RWPE1 (cell line): Measurements from ENCODE around the gene MPV17L2.
"Not testable (repeated sequence)": the region's sequence is repeated elsewhere in the genome, so short reads cannot be mapped to it uniquely, and the experiment has no call there.

Source experiments
- CTCF ChIA-PET: fragments of 350-600 bp; sonication (Branson Sonifier 250); formaldehyde crosslinking; extraction: SDS; loops from one replicate; lab custom pipeline; 2021; lab: Yijun Ruan, JAX
- POLR2A ChIA-PET: fragments of 400-600 bp; formaldehyde crosslinking; extraction: SDS; loops from one replicate; lab custom pipeline; 2020; ENCODE audit warnings: antibody characterized with exemption; ENCODE audit not compliant: low non-redundant PET; lab: Yijun Ruan, JAX
- DNase-seq: peaks from one replicate; pipeline ENCODE4 v3.0.0; 2012; ENCODE audit warnings: low spot score
- H3K27ac ChIP-seq: fragments of 450-650 bp; 2 replicates; pipeline ENCODE4 v1.5.1; 2017
- TF ChIP-seq, protein P1 (sequence below): fragments of 450-650 bp; conservative IDR thresholded peaks from 2 replicates; pipeline ENCODE4 v1.5.1; 2017; ENCODE audit warnings: low read depth, mild to moderate bottlenecking

The MPV17L2 gene

DNA sequence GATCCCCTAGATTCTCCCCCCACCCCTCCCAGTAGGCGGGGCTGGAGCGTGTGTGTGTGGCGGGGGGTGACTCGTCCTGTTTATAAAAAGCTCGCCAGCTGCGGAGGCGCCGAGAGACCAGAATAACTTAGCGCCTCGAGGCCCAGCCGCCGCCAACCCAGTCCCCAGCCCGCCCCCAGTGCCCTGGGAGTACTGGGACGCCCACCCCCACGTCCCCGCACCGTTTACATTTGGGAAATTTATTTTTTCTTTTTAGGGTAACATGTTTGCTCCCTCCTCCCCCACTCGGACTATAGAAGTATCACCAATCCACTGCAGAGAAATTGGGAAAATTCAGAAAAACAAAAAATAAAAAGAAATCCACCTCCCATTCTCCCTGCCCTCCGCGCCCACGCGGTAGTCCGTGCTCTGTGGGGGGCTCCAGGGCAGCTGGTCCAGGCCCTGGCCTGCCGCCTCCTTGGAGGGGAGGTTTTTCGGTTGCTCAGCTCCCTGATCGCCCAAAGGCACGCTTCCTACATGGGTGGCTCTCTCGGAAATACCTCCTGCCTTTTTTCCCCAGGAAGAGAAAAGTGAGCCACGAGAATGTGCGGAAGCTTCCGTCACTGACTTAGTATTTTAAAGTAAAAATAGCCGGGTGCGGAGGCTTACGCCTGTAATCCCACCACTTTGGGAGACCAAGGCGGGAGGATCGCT, 12.3 kb downstream of the MPV17L2 start:
- peak overlapping the region; percentile 92 for H3K27ac ChIP-seq
- TF ChIP-seq, protein P1, sequence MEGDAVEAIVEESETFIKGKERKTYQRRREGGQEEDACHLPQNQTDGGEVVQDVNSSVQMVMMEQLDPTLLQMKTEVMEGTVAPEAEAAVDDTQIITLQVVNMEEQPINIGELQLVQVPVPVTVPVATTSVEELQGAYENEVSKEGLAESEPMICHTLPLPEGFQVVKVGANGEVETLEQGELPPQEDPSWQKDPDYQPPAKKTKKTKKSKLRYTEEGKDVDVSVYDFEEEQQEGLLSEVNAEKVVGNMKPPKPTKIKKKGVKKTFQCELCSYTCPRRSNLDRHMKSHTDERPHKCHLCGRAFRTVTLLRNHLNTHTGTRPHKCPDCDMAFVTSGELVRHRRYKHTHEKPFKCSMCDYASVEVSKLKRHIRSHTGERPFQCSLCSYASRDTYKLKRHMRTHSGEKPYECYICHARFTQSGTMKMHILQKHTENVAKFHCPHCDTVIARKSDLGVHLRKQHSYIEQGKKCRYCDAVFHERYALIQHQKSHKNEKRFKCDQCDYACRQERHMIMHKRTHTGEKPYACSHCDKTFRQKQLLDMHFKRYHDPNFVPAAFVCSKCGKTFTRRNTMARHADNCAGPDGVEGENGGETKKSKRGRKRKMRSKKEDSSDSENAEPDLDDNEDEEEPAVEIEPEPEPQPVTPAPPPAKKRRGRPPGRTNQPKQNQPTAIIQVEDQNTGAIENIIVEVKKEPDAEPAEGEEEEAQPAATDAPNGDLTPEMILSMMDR: no peak
- peak; percentile 59 for DNase-seq
- ChIA-PET CTCF (interaction anchor here (0.6 to 2.6 kb wide), 3 partner anchors 13 to 47 kb away, joined by 3 to 13 read pairs (median 5); no protein-coding TSS in a partner anchor), POLR2A (interaction anchor here (0.9 kb wide), 1 partner anchor 96 kb away, joined by 3 read pairs; no protein-coding TSS in a partner anchor)

DNA sequence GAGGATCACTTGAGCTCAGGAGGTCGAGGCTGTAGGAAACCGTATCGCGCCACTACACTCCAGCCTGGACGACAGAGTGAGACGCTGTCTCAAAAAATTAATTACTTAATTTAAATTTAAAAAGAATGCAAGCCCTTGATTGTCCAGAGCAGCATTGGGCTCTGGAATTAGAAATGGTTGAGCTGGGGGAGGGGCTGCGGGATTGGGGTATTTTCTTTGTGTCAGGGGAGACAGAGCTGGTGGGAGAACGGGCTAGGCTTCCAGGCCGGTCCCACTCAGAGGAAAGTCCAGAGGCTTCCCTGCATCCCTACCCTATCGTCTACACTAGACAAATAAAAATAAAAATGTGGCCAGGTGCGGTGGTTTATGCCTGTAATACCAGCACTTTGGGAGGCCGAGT, 13.0 kb downstream of the MPV17L2 start:
- POLR2A ChIA-PET: interaction anchor here (0.9 kb wide), 1 partner anchor 97 kb away, joined by 3 read pairs; no protein-coding TSS in a partner anchor
- H3K27ac ChIP-seq: peak overlapping the region; percentile 92
- CTCF ChIA-PET: interaction anchor here (0.6 to 2.6 kb wide), 3 partner anchors 14 to 46 kb away, joined by 3 to 13 read pairs (median 5); no protein-coding TSS in a partner anchor
- TF ChIP-seq, protein P1: no peak
- DNase-seq: no peak

DNA sequence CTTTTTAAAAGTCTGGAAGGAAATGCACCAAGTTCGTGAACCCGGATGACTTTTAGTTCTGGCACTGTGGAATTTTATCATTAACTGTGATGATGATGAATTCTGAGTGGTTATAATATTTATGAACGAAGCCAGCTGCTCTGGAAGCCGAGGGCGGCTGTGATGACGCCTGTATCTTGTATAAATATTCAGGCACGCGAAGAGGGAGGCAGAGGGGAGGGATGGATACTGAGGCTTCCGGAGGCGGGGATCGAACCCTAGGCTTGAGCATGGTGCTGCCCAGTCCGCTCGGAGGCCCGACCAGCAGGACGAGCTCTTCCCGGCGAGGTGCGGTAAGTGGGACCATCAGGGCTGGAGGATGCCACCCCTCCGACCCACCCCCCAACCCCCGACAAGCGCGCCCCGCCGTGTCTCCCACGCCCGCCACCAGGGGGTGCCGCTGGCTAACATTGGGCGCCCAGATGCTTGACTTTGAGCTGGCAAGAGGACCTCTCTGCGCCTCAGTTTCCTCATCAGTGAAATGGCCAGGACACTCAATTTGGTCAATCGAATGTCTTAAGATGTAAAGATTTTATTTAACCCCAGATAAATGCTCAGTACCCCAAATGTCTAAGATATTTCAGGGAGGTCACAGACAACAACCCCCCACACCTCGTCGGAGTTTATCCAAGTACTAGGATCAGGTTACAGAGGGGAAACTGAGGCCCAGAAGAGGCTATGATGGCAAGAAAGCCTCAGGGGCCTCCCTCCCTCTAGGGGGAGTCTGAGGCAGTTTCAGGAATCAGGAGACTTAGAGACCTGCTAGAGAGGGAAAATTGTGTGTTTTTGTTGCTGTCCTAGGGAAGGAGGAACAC, 15.3 kb downstream of the MPV17L2 start:
- POLR2A ChIA-PET: no interaction called here
- DNase-seq: no peak
- CTCF ChIA-PET: interaction anchor here (0.5 to 1.3 kb wide), 11 partner anchors 12 to 1065 kb away, joined by 3 to 14 read pairs (median 4); partner anchors contain the start of gene TM6SF2
- no peak overlapping the region for H3K27ac ChIP-seq
- TF ChIP-seq, protein P1: peak; percentile 75

DNA sequence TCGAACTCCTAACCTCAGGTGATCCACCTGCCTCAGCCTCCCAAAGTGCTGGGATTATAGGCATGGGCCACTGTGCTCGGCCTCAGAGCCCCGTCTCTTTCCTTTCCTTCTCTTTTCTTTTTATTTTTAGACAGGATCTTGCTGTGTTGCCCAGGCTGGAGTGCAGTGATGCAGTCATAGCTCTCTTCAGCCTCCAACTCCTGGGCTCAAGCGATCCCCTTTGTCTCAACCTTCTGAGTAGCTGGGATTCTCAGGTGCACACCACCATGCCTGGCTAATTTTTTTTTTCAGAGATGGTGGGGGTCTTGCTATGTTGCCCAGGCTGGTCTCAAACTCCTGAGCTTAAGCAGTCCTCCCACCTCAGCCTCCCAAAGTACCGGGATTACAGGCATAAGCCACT, 16.9 kb downstream of the MPV17L2 start:
- DNase-seq, POLR2A ChIA-PET: not testable (repeated sequence)
- CTCF ChIA-PET: interaction anchor here (1.5 kb wide), 2 partner anchors 42 to 43 kb away, joined by 4 to 14 read pairs; no protein-coding TSS in a partner anchor

DNA sequence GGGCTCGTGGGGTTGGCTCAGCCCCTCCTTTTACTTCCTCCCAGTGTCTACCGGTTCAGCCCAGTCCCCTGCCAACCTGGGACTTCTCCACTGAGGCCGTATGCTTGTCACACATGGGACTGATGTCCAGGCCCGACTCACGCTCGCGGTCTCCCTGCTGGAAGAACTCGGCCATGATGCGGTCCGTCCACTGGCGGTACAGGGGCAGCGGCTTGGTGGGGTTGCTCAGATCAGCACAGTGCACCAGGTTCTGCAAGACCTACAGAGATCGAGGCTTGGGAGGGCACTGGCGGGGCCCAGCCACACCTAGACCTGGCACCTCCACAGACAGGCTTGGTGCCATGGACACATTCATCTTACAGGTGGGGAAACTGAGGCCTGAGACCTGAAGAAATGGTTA, 18.7 kb downstream of the MPV17L2 start:
- DNase-seq: no peak
- no peak overlapping the region for H3K27ac ChIP-seq
- POLR2A ChIA-PET: no interaction called here
- TF ChIP-seq, protein P1: no peak
- CTCF ChIA-PET: interaction anchor here (0.6 to 0.7 kb wide), 2 partner anchors 41 to 177 kb away, joined by 3 to 5 read pairs; no protein-coding TSS in a partner anchor

More for the DNA sequence above, 16.9 kb downstream of the MPV17L2 start:
- not testable (repeated sequence) for H3K27ac ChIP-seq

DNA sequence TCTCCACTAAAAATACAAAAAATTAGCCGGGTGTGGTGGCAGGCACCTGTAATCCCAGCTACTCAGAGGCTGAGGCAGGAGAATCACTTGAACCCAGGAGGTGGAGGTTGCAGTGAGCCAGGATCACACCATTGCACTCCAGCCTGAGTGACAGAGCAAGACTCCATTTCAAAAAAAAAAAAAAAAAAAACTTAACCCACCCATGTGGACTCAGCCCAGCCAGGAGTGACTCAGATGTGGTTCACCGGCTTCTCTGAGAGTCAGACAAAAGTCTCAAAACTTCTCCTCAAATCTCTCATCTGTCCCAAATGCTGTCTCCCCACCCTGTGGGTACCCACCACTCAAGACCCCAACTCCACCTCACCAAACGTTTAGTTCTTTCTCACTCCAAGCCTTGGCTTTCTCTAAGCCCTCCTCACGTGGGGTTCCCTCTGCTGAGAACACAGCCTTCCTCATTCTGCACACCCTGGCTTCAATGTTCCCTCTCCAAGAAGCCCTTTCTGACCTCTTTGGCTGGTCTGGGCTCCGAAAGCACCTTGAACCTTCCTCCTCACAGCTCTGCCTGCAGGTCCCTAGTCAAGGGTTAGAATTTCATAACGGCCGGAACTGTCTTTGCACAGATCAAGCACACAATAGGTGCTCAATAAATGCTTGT, 21.9 kb downstream of the MPV17L2 start:
- DNase-seq: peak; percentile 65
- H3K27ac ChIP-seq: peak overlapping the region; percentile 19
- TF ChIP-seq, protein P1: no peak
- ChIA-PET POLR2A (no interaction called here), CTCF (no interaction called here)
